ENCODE results near the gene SPATA19. TPM values are rescaled to one million over a fixed set of nuclear protein-coding genes. Genes with fewer than 3 reads are reported as not detected.
"Not testable (repeated sequence)": the region's sequence is repeated elsewhere in the genome, so short reads cannot be mapped to it uniquely, and the experiment has no call there.

Gene SPATA19, protein sequence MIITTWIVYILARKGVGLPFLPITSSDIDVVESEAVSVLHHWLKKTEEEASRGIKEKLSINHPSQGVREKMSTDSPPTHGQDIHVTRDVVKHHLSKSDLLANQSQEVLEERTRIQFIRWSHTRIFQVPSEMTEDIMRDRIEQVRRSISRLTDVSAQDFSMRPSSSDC
- not detected for total RNA-seq (ENCODE audit: insufficient read depth, low replicate concordance)

DNA sequence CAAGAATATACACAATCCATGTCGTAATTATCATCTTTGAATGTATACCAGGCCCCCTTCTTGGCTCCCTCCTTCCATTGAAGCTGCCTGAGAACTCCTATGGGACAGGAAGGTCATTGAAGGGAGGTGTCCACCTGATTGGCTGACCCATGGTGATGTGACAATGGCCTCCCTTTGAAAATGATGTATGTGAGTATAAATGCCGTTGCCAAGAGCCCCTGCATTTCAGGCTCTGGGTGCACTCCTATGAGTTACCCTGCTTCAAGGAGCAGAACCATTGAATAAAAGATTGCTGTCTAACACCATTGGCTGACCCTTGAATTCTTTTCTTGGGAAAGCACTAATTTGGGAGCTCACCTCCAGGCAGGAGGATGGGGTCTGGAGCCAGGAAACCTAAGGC lies at the start of gene SPATA19:
SPATA19 (minus strand) TSS at position 101 of the 400 bp plus-strand sequence; CDS start at position 34, 67 bp downstream.
- no peak for DNase-seq (ENCODE audit: low spot score)

DNA sequence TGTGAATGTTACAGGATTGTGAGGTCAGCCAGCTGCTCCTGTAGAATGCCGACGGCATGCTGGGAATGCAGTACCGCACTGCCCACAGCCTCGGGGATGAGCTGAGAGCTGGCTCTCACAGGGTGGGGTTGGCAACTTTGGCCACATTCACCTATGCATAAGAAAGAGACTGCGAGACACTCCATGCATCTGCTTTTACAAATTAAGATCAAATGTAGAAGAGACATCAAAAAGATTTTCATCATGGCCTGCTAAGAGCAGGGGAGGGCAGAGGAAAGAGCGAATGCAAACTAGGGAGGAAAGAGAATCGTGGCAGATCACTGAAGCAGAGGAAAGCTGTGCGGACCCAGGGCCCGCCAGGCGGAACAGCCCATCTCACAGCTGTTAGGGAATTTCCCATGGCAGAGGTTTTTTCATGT lies 49.8 kb upstream of the SPATA19 start:
- DNase-seq (ENCODE audit: low spot score), result peak; percentile 38

DNA sequence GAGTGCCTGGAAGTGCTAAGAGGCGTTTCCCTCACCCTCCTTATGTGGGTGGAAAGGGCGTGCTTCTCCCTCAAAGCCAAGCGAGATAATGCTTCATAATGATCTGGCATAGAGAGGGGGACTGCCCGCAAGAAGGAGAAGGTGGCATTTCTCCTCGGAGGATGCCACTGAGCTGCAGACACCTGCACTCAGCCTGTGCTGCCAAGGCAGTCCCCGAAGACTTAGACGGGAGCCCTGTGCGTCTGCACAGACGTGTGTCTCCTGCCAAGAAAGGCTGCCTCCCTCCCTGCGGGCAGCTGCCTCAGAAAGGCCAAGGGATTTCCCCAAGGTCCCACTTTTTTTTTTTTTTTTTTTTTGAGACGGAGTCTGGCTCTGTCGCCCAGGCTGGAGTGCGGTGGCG lies 48.1 kb upstream of the SPATA19 start:
- no peak for DNase-seq (ENCODE audit: low spot score)

DNA sequence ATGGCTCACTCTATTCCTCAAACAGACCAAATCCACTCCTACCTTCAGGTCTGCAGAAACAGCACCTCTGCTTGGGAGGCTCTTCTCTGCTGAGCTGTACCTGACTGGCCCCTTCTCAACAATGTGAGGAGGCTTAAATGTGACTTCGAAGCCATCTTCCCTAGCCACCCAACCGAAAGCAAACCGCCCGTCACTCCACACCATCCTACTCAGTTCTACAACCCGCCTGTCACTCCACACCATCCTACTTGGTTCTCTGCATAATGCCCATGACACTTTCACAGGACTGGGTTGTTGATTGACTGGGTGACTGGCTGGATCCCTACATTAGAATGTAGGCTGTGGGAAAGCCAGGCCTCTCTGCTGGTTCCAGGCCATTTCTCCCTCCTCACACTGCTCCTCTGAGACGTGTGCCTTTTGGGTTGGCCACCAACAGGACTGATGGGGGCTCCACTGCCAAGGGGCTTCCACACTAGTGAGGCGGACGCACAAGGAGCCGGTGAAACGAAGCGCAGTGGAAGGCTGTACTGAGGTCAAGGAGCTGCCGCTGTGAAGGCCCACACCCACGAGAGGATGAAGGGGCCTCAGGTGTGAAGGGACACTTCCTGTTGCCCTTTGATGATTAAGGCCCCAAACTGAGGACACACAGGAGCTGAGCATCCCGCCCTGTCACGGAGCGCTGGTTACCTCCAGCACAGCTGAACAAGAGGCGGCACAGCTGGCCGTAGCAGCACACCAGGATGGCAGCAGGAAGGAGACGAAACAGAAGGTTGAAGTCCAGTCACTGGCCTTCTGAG lies 47.5 kb upstream of the SPATA19 start:
- DNase-seq (ENCODE audit: low spot score), result no peak

DNA sequence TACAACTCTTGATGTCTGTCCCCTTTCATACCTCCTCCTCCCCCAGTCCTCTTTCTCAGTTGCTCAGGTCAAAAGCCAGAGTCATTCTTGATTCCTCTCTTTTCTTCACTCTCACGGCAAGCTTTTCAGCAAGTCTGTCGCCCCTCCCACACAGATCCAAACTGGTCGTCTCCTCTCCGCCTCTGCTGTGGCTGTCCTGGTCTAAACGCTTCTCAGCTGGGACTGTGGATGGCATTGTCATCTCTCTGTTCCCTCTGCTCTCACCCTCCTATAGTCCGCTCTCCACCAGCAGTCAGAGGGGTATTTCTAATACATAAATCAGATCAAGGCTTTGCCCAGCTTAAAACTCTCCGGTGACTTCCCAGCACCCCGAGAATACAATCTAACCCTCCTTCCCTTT lies 46.8 kb upstream of the SPATA19 start:
- no peak for DNase-seq (ENCODE audit: low spot score)

DNA sequence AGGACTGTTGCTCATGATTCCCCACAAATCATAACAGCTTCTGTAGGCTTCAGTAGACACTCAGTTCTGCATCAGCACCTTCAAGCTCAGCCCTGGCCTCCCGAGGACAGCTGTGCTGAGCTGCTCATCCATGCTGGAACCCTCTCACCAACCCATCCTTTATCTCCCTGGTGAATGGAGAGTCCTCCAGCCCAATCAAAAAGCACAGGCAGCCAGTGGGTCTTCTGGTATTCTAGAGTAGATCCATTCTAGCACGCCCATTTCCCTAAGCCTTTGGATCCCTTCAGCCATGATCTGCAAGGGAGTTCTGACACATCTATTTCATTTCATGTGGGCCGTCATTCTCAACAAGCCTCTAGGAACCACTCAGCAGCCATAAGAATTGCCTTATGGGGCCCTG lies 44.6 kb upstream of the SPATA19 start:
- DNase-seq (ENCODE audit: low spot score), result no peak

DNA sequence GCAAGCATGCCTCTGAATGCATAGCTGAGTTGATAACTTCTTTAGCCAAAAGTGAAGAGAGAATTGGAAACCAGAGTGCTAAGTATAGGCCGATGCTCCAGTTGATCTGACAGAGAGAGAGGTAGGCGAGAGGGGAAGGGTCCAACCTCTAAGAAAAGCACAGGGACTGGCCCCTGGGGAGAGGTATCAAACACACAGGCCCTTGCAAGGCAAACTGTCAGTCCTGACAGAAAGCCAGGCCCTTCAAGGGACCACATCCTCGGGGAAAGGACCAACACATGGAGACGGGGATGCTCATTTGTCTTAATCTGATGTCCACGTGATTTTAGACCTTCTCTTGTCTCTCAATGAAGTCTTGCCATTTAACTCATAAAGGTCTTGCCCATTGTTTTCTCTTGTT lies 43.9 kb upstream of the SPATA19 start:
- no peak for DNase-seq (ENCODE audit: low spot score)

DNA sequence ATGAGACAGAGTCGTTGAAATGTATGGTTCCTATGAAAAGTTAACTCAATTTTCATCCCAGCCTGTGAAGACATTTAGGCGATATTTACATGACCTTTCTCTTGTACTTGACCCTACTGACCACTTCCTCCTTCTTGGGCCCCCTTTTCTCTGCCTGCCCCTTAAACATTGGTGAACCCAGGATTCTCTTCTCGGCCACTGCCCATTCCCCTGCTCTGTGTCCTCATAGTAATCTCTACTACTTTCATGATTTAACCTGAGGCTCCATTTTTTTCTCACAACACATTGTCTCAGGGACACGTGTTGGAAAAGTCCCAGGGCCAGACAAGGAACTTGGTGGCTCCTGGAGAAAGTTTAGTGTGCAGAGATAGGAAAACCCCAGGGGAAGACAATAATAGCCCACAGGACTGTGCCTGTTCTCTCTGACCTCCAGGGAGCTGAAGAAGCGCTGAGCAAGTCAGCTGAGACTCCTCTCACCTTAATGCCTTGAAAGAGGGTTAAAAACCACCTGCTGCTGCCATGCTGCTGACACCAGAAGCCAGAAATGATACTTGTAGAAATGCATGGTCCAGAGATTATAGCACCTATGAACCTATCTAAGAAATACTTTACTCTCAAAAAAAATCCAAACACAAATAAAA lies 42.5 kb upstream of the SPATA19 start:
- no peak for DNase-seq (ENCODE audit: low spot score)

DNA sequence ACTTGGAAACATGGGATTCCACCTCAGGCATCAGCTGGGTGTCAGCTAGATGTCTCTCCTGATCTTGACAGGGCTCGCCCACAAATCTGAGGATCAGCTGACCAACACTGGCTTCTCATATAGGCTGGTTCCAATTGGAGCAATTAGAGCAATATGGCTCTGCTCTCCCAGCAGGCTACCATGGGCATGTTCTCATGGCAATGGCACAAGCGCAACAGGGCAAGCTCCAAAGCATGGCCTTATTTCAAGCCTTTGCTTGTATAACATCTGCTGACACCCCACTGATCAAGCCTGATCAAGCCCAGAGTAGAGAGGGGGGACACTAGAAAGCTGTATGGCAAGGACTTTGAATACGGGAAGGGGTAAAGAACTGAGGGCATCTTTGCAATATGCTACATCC lies 40.7 kb upstream of the SPATA19 start:
- DNase-seq (ENCODE audit: low spot score), result no peak

DNA sequence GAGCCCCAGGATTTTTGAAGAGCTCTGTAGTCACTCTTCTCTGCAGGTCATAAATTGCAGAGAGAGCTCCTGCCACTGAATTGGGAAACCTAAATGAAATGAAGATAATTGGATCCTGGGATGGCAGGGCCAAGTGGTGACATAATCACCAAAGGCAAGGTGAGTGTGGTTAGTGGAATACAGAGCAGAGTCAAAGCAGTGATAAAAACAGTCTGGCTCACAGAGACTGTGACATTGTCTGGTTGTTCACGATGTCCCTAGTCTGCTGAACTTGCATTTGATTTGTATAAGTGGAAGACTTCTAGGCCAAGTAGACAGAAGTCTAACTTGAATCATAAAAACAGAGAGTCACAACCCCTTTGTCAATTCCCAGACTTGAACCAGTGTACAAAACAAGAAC lies 26.8 kb upstream of the SPATA19 start:
- no peak for DNase-seq (ENCODE audit: low spot score)

DNA sequence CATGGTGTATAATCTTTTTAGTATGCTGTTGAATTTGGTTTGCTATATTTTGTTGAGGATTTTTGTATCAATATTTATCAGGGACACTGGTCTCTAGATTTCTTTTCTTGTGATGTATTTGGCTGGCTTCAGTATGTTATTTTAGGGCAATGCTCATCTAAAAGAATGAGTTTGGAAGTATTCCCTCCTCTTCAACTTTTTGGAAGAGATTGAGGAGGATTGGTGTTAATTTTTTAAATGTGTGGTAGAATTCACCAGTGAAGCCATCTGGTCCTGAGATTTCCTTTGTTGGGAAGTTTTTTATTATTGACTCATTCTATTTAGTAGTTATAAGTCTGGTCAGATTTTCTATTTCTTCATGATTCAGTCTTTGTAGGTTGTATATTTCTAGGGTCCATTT lies 22.1 kb upstream of the SPATA19 start:
- DNase-seq (ENCODE audit: low spot score), result no peak

DNA sequence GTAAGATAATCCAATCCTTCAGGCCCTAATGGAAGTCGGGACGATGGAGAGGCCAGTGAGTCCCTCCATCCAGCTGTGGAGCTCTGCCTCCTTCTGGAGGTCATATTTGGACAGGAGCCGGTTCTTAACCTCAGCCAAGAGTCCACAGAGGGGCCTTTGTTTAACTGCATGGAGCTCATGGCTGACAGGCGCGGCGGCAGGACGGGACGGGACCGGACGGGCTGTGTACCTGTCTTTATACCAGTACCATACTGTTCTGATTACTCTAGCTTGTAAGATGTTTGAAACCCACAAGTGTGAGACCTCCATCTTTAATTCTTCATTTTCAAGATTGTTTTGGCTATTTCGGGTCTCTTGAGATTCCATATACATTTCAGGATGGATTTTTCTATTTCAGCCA lies 20.2 kb upstream of the SPATA19 start:
- no peak for DNase-seq (ENCODE audit: low spot score)

DNA sequence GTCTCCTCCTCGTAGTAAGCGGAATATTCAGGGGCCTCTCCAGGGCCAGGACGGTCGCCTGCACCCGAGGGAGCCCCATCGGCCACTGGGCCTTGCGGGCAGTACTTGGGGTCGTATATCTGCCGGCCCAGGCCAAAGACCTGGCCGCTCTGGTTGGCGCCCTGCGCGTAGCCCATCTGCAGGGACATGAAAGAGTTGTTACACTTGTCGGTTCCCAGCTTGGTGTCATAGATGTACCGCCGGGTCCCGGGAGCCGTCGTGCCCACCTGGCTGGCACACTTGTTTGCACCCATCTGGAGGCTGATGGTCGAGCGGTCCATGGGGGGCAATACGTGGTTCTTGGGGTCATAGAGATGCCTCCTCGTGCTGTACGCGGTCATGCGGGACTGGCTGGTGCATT lies 19.4 kb upstream of the SPATA19 start:
- no peak for DNase-seq (ENCODE audit: low spot score)

DNA sequence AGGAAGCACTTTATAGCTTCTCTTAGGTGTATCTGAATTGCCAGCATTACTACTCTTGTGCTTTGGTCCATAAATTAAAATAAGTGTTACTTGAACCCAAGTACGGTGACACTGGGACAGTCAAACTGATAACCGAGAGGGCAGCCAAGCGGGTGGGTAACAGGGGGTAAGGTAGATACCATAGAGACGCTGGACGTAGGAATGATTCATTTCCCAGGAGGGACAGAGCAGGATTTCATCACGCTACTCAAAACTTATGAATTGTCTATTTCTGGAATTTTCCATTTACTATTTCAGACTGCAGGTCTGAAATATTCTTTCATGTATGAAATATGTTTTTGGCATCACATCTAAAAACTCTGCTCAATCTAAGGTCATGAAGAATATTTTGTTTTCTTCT lies 14.8 kb upstream of the SPATA19 start:
- no peak for DNase-seq (ENCODE audit: low spot score)

DNA sequence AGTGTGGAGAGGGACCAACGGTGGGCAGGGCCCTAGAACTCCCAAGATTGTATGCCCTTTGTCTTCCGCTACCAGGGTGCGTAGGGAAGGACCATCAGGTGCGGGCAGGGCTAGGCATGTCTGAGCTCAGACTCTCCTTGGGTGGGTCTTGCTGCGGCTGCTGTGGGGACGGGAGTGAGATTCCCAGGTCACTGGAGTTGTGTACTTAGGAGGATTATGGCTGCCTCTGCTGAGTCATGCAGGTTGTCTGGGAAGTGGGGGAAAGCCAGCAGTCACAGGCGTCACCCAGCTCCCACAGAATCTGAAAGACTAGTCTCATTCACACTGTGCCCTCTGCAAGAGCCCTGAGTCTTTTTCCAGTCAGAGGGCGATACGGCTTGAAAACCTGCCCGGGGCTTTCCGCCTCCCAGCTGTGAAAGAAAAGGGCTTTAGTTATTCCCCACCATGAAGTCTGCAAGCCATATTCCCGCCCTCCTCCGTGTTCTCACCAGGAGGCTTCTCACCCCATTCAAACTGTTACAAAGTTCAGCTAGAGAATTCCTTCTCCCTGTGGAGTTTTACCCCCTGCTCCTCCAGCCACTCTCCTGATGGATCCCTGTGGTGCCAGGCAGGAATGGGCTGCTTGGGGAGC lies 9.1 kb upstream of the SPATA19 start:
- not testable (repeated sequence) for DNase-seq (ENCODE audit: low spot score)

DNA sequence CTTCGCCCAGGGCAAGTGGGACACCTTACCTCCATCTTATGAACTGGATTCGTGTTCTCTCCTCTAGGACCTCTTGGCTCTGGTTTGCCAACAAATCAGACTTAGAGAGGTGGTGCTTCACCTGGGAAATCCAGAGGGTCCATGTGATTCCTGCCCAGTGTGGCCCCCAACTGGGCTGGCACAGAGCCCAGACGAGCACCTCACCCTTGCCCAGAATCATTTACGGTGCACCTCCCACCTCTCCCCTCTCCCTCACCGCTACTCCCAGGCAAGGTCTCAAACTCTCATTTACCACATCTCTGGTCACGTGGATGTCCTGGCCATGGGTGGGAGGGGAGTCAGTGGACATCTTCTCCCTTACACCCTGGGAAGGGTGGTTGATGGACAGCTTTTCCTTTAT lies 1.1 kb downstream of the SPATA19 start:
- DNase-seq (ENCODE audit: low spot score), result no peak

DNA sequence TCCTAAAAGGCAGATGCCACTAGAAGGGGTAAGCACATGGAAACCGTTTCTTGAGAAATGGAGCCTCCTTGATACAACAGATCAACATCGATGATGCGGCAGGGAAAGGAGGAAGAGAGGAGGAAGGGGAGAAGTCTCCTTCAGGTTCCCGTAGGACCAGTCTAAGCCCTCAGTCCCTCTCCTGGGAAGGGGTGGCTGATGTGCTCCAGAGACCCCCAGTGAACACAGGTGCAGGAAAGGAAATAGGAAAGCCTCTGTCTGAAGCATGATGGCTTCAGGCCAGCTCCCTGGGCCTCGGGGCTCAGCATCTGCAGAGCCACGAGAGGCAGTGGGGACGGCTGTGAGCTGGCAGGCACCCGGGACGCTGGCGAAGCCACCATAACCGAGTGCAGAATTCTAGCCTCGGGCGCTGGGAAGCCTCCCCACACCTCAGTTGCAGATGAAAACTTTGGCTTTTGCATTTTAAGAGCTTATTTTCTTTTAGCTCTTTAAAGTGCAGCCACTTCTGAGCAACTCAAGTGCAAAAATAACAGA lies 1.8 kb downstream of the SPATA19 start:
- DNase-seq (ENCODE audit: low spot score), result no peak

DNA sequence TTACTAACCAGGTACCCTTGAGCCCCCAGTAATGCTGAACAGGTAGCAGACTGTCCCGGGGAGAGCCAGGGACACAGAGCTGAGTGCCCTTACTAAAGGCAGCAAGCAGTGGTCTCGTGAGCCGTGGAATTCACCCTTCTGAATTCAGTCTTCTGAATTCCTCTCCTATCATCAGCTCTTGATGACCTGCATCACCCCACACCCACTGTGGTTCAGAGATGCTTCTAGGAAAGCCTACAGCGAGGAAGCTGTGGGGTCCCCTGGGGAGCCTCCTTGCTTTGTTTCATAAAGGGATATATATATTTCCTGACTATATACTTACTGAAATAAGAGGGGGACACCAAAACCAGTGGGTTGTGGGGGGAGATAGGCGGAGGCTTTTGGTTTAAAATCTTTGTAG lies 2.6 kb downstream of the SPATA19 start:
- DNase-seq (ENCODE audit: low spot score), result no peak

DNA sequence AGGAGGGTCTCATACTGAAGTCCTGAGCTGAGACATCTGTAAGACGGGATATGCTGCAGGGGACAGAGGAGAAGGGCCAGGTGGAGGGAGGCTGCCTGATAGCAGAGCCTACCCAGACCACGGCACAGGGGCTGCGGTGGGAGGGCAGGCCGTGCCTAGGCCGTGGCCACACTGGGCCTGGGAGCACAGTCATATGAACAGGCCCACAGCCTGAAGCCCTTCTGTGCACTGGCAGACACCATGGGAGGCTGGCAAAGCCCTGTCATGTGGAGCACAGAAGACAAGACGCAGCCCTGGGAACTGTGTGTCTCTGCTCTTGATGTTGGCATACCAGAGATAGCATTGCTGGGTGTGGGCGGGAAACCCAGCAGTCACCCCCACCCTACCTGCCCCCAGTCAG lies 3.3 kb downstream of the SPATA19 start:
- peak; percentile 25 for DNase-seq (ENCODE audit: low spot score)

DNA sequence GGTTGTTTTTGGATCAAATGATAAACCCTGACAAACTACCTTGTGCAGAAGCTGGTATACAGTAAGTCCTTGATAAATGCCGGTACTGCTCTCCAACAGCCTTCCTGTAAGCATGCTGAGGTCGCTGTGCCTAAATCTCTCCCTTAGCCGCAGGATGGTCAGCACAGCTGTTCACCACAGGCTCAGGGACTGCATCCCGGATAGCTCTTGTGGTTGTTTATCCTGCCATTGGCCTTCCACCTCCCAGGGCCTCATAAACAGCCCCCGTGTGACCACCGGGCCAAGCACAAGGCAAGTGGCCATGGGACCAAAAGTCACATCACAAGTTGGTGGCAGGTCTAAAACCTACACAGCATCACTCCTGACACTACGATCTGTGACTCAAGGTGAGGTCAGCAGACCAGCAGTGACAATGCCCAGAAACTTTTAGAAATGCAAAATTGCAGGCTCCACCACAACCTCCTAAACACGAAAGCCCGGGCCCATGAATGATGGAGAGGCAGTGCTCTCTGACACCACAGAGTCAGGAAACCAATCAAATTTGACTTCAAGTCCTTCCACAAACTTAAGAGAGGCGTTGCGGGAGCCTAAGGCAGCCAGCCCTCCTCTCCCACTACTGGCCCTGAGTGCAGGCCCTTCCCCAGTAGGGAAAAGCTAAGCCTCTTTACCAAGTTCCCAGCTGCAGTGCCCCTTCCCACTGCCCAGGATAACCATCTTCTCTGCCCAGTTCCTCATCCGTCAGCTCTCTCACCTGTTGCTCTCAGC lies 3.9 kb downstream of the SPATA19 start:
- no peak for DNase-seq (ENCODE audit: low spot score)

DNA sequence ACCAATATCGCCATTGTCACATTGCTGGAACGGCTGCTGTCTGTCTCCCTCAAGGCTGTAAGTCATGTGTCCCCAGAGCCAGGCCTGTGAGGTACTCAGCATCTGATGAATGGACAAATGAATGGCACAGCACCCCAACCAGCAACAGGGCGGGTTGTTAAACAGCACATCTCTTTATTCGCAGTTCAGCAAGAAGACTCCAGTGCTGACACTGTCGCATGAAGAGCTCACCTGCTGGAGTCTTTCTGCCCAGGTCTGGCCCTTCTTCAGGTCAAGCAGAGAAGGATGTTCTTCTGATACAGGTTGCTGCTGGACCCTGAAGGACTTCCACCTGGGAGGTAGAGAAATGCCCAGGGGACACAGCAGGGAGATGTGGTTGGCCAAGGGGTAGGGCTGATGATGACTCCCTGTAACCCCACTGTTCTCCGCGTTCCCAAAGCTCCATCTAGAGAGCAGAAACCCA lies 4.8 kb downstream of the SPATA19 start:
- no peak for DNase-seq (ENCODE audit: low spot score)
